Endothelial cell of umbilical vein (primary cell): ENCODE data around the gene RTL10. TPM values are rescaled to one million over a fixed set of nuclear protein-coding genes. Genes with fewer than 3 reads are reported as not detected.

Experiments used
- BruUV-seq: library from RNA; stranded (reverse); fragments of 400-500 nt; replicated peaks from 2 replicates; lab custom pipeline; 2021; lab: Mats Ljungman, UMichigan
- CTCF ChIA-PET: fragments of 300-600, 350-600 bp; sonication (Branson Sonifier 250); formaldehyde crosslinking; loops from one replicate; lab custom pipeline; 2021; ENCODE audit warnings: antibody characterized with exemption, inconsistent platforms; lab: Charles Lee
- POLR2A ChIA-PET: fragments of 300-600, 350-600 bp; sonication (Branson Sonifier 250); formaldehyde crosslinking; loops from one replicate; lab custom pipeline; 2021; ENCODE audit warnings: antibody characterized with exemption, inconsistent platforms; lab: Charles Lee
- DNase-seq: peaks from one replicate; pipeline ENCODE4 v3.0.0-alpha.2; 2011; ENCODE audit warnings: low read depth, low spot score
- FAIRE-seq: peaks from 2 replicates; lab custom pipeline; 2011; peaks lifted over from hg19 to GRCh38; lab: Jason Lieb, UNC
- H2AFZ ChIP-seq: 2 replicates; pipeline ENCODE4 v1.6.0; 2012; ENCODE audit warnings: low read depth, low read length, control low read depth, inconsistent platforms
- H3K27ac ChIP-seq: 2 replicates; pipeline ENCODE4 v1.5.1; 2011; ENCODE audit warnings: low read depth, mild to moderate bottlenecking, control low read depth, low read length, moderate library complexity; ENCODE audit not compliant: insufficient read depth
- H3K27me3 ChIP-seq, 2 experiments: 2 replicates each; pipeline versions ENCODE4 v1.6.0 to v1.6.1; 2011; ENCODE audit warnings: low read length in 2 of 2, mixed read lengths in 1 of 2; ENCODE audit not compliant: control insufficient read depth in 2 of 2, insufficient read depth in 2 of 2
- H3K36me3 ChIP-seq, 2 experiments: 2 replicates in 1 of 2; 3 replicates in 1 of 2; pipeline ENCODE4 v1.5.1; 2011; ENCODE audit warnings: low read length in 2 of 2, mild to moderate bottlenecking in 1 of 2, moderate library complexity in 1 of 2; ENCODE audit not compliant: control insufficient read depth in 2 of 2, insufficient read depth in 2 of 2; ENCODE audit errors: extremely low read depth in 1 of 2
- H3K4me1 ChIP-seq: 3 replicates; pipeline ENCODE4 v1.5.1; 2011; ENCODE audit warnings: mild to moderate bottlenecking, low read length; ENCODE audit not compliant: control insufficient read depth, insufficient read depth; ENCODE audit errors: extremely low read depth
- H3K4me2 ChIP-seq: 2 replicates; pipeline ENCODE4 v1.6.1; 2011; ENCODE audit warnings: low read length, control low read depth, mixed read lengths; ENCODE audit not compliant: insufficient read depth
- H3K4me3 ChIP-seq, 3 experiments: fragments of 200-600 bp in 1 of 3; sonication (generic), shearing (Covaris generic) in 1 of 3; replicated peaks in 1 of 3; 2 replicates each; pipeline ENCODE4 v1.5.1; 2011 to 2016; ENCODE audit warnings: control low read depth in 3 of 3, low read length in 3 of 3, mild to moderate bottlenecking in 2 of 3, inconsistent platforms in 1 of 3, low read depth in 1 of 3, moderate library complexity in 1 of 3; ENCODE audit not compliant: insufficient read depth in 1 of 3
- H3K79me2 ChIP-seq: 2 replicates; pipeline ENCODE4 v1.6.0; 2012; ENCODE audit warnings: low read length, inconsistent platforms; ENCODE audit not compliant: control insufficient read depth, insufficient read depth
- H3K9ac ChIP-seq: replicated peaks from 2 replicates; pipeline ENCODE3; 2011; ENCODE audit warnings: low read length, control low read depth; ENCODE audit not compliant: insufficient read depth; ENCODE audit errors: extremely low read depth
- H3K9me1 ChIP-seq: replicated peaks from 3 replicates; pipeline ENCODE4 v1.6.0; 2011; ENCODE audit warnings: mild to moderate bottlenecking, low read length; ENCODE audit not compliant: control insufficient read depth, insufficient read depth; ENCODE audit errors: extremely low read depth
- H3K9me3 ChIP-seq: replicated peaks from 2 replicates; pipeline ENCODE4 v1.5.1; 2012; ENCODE audit warnings: low read length, inconsistent platforms; ENCODE audit not compliant: control insufficient read depth, insufficient read depth
- H4K20me1 ChIP-seq: replicated peaks from 2 replicates; pipeline ENCODE3; 2011; ENCODE audit warnings: mild to moderate bottlenecking, low read length; ENCODE audit not compliant: control insufficient read depth, insufficient read depth; ENCODE audit errors: extremely low read depth
- EZH2 ChIP-seq: IDR thresholded peaks from 2 replicates; pipeline ENCODE4 v1.6.1; 2012; ENCODE audit warnings: borderline replicate concordance, low read depth, mild to moderate bottlenecking, moderate library complexity, low read length, inconsistent platforms; ENCODE audit not compliant: severe bottlenecking
- FOS ChIP-seq: IDR thresholded peaks from 2 replicates; pipeline ENCODE4 v1.6.1; 2011; ENCODE audit warnings: mild to moderate bottlenecking, low read length, moderate library complexity, borderline replicate concordance; ENCODE audit not compliant: insufficient read depth
- GATA2 ChIP-seq: IDR thresholded peaks from 2 replicates; pipeline ENCODE4 v1.7.0; 2011; ENCODE audit warnings: low read depth, mild to moderate bottlenecking, moderate library complexity, mixed read lengths, low read length; ENCODE audit not compliant: insufficient read length, insufficient read depth
- JUN ChIP-seq: IDR thresholded peaks from 2 replicates; pipeline ENCODE4 v1.6.1; 2011; ENCODE audit warnings: borderline replicate concordance, low read depth; ENCODE audit not compliant: insufficient read length, insufficient read depth
- MYC ChIP-seq: IDR thresholded peaks from one replicate; pipeline ENCODE4 v1.6.1; 2011; ENCODE audit warnings: mild to moderate bottlenecking, low read depth, low read length
- POLR2A ChIP-seq: IDR thresholded peaks from 2 replicates; pipeline ENCODE4 v1.6.1; 2012; ENCODE audit warnings: low read depth, mild to moderate bottlenecking, control low read depth, low read length
- POLR2AphosphoS5 ChIP-seq: IDR thresholded peaks from 2 replicates; pipeline ENCODE4 v1.6.1; 2012; ENCODE audit warnings: low read depth, mild to moderate bottlenecking, control low read depth, low read length, moderate library complexity; ENCODE audit not compliant: insufficient read depth
- dilution Hi-C: fragments of 300-500 bp; cut with MboI; formaldehyde crosslinking; loops from one replicate; pipeline ENCODE4 v1.15.0; 2019; ENCODE audit warnings: low sequenced_read_pairs; ENCODE audit not compliant: extremely low pct_ligation_motif_present
- intact Hi-C: fragments of 100-400 bp; cut with micrococcal nuclease; formaldehyde crosslinking; loops from one replicate; pipeline ENCODE4 v1.10.0; 2022
- polyA plus RNA-seq, 4 experiments: library from polyadenylated mRNA; depleted of rRNA in 3 of 4; stranded (reverse) in 3 of 4; unstranded in 1 of 4; fragments of >200 nt; gene quantifications; 2 replicates each; pipeline versions ENCODE4 v1.2.1 to v1.2.3, GENCODE V29; 2011 to 2012; ENCODE audit warnings: missing spikeins in 1 of 4
- total RNA-seq: library from RNA; stranded (reverse); gene quantifications from 2 replicates; pipeline ENCODE4 v1.2.3, GENCODE V29; 2021
- TF ChIP-seq, protein P1 (sequence below), 2 donors: IDR thresholded peaks; 1 replicate in 1 of 2; 2 replicates in 1 of 2; pipeline ENCODE4 v1.5.1; 2011; ENCODE audit warnings: low read length in 2 of 2, mild to moderate bottlenecking in 2 of 2, moderate library complexity in 2 of 2, control low read depth in 1 of 2, inconsistent platforms in 1 of 2, low read depth in 1 of 2; ENCODE audit not compliant: insufficient read depth in 1 of 2; ENCODE audit errors: extremely low read depth in 1 of 2
- TF ChIP-seq, protein P2 (sequence below): IDR thresholded peaks from 2 replicates; pipeline ENCODE4 v1.6.1; 2011; ENCODE audit not compliant: insufficient read depth, insufficient read length

Gene RTL10
- total and polyA plus RNA-seq, 2 donors (not counting 3 experiments of a cell fraction or from before 2014, with no cell fraction given): 31.9 to 40.8 TPM

DNA sequence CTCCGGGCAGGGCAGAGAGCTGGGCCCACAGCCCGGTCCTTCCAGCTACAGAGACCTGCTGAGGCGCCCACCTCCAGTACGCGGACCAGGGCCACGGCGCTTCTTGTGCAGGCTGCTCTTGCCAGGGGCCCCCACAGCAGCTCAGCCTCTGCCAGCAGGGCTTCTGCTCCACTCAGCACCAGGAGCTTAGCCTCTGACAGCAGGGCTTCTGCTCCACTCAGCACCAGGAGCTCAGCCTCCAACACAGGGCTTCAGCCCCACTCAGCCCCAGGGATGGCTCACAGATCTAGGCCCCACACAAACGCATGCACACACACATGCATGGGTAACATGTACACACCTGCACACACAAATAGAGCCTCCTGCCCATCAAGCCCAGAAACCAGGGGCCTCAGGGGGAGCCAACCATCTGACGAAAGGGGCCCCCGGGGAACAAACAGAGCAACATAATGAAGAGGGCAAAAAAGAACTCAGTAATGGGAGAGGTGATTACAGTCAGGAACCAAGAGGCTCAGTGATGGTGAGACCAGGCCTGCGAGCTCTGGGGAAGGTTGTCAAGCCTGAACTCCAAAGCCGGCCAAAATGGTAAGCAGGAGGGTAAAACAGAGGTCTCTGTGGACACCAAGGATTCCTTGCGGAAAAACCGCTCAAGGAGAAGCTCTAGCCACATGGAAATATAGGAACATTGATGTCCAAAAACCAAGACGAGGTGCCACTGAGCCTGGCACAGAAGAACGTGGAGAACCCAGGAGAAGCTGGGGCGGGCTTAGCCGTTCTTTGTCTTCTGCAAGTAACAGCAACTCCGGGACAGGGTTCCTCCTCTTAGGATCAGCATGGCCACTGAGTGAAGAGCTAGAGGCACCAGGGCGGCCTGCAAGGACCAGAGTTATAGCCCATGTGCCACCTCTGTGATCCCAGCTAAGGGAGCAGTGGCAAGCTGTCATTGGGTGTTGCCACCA lies 46.5 kb downstream of the RTL10 start:
- intact Hi-C loops: loop anchor here (2.0 kb wide), 2 partner anchors 35 to 37 kb away; no protein-coding TSS in a partner anchor
- H3K4me3 ChIP-seq: no peak overlapping the region
- H3K27ac ChIP-seq: no peak overlapping the region
- no peaks in the 10 kb centered on the region for H3K27me3 ChIP-seq
- no peaks in the 10 kb centered on the region for H3K79me2 ChIP-seq
- DNase-seq (no peak), FAIRE-seq (no peak)
- dilution Hi-C loops: no loop called here
- peaks cover 14% of the 10 kb centered on the region for H3K4me1 ChIP-seq
- H2AFZ ChIP-seq: no peak overlapping the region
- no peaks in the 10 kb centered on the region for H4K20me1 ChIP-seq
- ChIA-PET CTCF (interaction anchor here (0.8 to 2.1 kb wide), 4 partner anchors 52 to 102 kb away, joined by 3 to 9 read pairs (median 3); no protein-coding TSS in a partner anchor), POLR2A (no interaction called here)
- H3K9me1 ChIP-seq: no peaks in the 10 kb centered on the region
- H3K36me3 ChIP-seq: no peaks in the 10 kb centered on the region
- no TSS peak for BruUV-seq
- no peak overlapping the region for H3K4me2 ChIP-seq
- TF ChIP-seq POLR2A: no peak
- H3K9ac ChIP-seq: no peak overlapping the region
- no peaks in the 10 kb centered on the region for H3K9me3 ChIP-seq

- TF ChIP-seq, protein P1, sequence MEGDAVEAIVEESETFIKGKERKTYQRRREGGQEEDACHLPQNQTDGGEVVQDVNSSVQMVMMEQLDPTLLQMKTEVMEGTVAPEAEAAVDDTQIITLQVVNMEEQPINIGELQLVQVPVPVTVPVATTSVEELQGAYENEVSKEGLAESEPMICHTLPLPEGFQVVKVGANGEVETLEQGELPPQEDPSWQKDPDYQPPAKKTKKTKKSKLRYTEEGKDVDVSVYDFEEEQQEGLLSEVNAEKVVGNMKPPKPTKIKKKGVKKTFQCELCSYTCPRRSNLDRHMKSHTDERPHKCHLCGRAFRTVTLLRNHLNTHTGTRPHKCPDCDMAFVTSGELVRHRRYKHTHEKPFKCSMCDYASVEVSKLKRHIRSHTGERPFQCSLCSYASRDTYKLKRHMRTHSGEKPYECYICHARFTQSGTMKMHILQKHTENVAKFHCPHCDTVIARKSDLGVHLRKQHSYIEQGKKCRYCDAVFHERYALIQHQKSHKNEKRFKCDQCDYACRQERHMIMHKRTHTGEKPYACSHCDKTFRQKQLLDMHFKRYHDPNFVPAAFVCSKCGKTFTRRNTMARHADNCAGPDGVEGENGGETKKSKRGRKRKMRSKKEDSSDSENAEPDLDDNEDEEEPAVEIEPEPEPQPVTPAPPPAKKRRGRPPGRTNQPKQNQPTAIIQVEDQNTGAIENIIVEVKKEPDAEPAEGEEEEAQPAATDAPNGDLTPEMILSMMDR (IDR thresholded peaks at IDR 0.05; ENCODE audit: extremely low read depth in 1 of 2, insufficient read depth in 1 of 2, low read depth in 1 of 2, low read length in 2 of 2): no peak
- no peak for TF ChIP-seq POLR2AphosphoS5
- TF ChIP-seq, protein P2, sequence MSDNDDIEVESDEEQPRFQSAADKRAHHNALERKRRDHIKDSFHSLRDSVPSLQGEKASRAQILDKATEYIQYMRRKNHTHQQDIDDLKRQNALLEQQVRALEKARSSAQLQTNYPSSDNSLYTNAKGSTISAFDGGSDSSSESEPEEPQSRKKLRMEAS: no peak
- no peak for TF ChIP-seq MYC
- TF ChIP-seq POLR2A: no peak
- no peak for TF ChIP-seq JUN
- no peak for TF ChIP-seq FOS
- no peak for TF ChIP-seq GATA2
- no peak for TF ChIP-seq EZH2
- Histone ChIP-seq H3K27ac (no peak overlapping the region), H3K9ac (no peak overlapping the region), H3K4me2 (no peak overlapping the region), H3K36me3 (no peaks in the 10 kb centered on the region), H3K9me3 (no peaks in the 10 kb centered on the region), H3K79me2 (no peaks in the 10 kb centered on the region), H3K4me3 (no peak overlapping the region), H3K27me3 (no peaks in the 10 kb centered on the region), H3K9me1 (no peaks in the 10 kb centered on the region), H3K4me1 (peaks cover 14% of the 10 kb centered on the region), H4K20me1 (no peaks in the 10 kb centered on the region), H2AFZ (no peak overlapping the region)
- FAIRE-seq: no peak
- intact Hi-C loops: loop anchor here (2.0 kb wide), 2 partner anchors 35 to 37 kb away; no protein-coding TSS in a partner anchor
- no TSS peak for BruUV-seq
- no peak for DNase-seq
- ChIA-PET POLR2A (no interaction called here), CTCF (interaction anchor here (1.2 to 2.1 kb wide), 3 partner anchors 77 to 103 kb away, joined by 3 to 9 read pairs (median 3); partner anchors contain the start of gene GP1BB)
- dilution Hi-C loops: no loop called here
Observed at GRCh38 chr22:19807161-19807913, 47.3 kb downstream of the RTL10 start.
